HepG2 (cell line): ENCODE data around the gene MTRR.

Experiments
- ATAD3A ChIP-seq: sonication (generic); formaldehyde crosslinking; IDR thresholded peaks from 2 replicates; pipeline ENCODE4 v1.4.0; 2020; ENCODE audit warnings: missing genetic modification reagents
- CTCF ChIP-seq: sonication (generic); formaldehyde crosslinking; IDR thresholded peaks from 2 replicates; pipeline ENCODE4 v1.5.0; 2020; ENCODE audit warnings: mild to moderate bottlenecking, missing genetic modification reagents, moderate library complexity
- FOSL2 ChIP-seq: sonication (generic); formaldehyde crosslinking; IDR thresholded peaks from 2 replicates; pipeline ENCODE4 v1.4.0; 2020; ENCODE audit warnings: missing genetic modification reagents
- GTF2F1 ChIP-seq: fragments of 150-350 bp; IDR thresholded peaks from 2 replicates; pipeline ENCODE4 v1.6.1; 2014; ENCODE audit warnings: low read length
- MAFK ChIP-seq, 2 experiments: IDR thresholded peaks in 1 of 2; conservative IDR thresholded peaks in 1 of 2; 2 replicates each; pipeline ENCODE4 v1.6.1; 2011; ENCODE audit warnings: improper control_type of control experiment in 2 of 2, low read length in 2 of 2
- NCOA1 ChIP-seq: sonication (generic); formaldehyde crosslinking; IDR thresholded peaks from 2 replicates; pipeline ENCODE4 v1.9.0; 2021; ENCODE audit warnings: missing genetic modification reagents
- NRL ChIP-seq: sonication (generic); formaldehyde crosslinking; IDR thresholded peaks from 2 replicates; pipeline ENCODE4 v1.5.0; 2020; ENCODE audit warnings: missing genetic modification reagents, mild to moderate bottlenecking, moderate library complexity, borderline replicate concordance
- POLR2A ChIP-seq, 2 experiments: IDR thresholded peaks; 2 replicates each; pipeline ENCODE4 v1.6.1; 2011; ENCODE audit warnings: low read depth in 2 of 2, low read length in 2 of 2, mild to moderate bottlenecking in 1 of 2, moderate library complexity in 1 of 2; ENCODE audit not compliant: insufficient read depth in 1 of 2
- SIN3A ChIP-seq: IDR thresholded peaks from 2 replicates; pipeline ENCODE4 v1.6.1; 2011; ENCODE audit warnings: low read depth, mild to moderate bottlenecking, control low read depth, low read length, borderline replicate concordance
- SMC3 ChIP-seq: IDR thresholded peaks from 2 replicates; pipeline ENCODE4 v1.6.1; 2011; ENCODE audit warnings: low read length, improper control_type of control experiment
- ZFP91 ChIP-seq: sonication (generic); formaldehyde crosslinking; IDR thresholded peaks from 2 replicates; pipeline ENCODE4 v1.9.0; 2022; ENCODE audit warnings: missing genetic modification reagents, mild to moderate bottlenecking, borderline replicate concordance
- ZNF207 ChIP-seq: fragments of 450-650 bp; IDR thresholded peaks from 2 replicates; pipeline ENCODE4 v1.6.1; 2016; ENCODE audit warnings: antibody characterized with exemption, borderline replicate concordance
- TF ChIP-seq, protein P1 (sequence below): sonication (generic); formaldehyde crosslinking; IDR thresholded peaks from 2 replicates; pipeline ENCODE4 v1.4.0; 2020; ENCODE audit warnings: missing genetic modification reagents, low read depth, mild to moderate bottlenecking, borderline replicate concordance

GRCh38 chr5:7881091-7881490 lies 12.1 kb downstream of the MTRR start:
- no peak for TF ChIP-seq FOSL2
- TF ChIP-seq ZNF207 = no peak
- no peak for TF ChIP-seq MAFK (conservative IDR thresholded peaks at IDR 0.05 in 1 of 2, IDR thresholded peaks at IDR 0.05 in 1 of 2; ENCODE audit: low read length in 2 of 2)
- no peak for TF ChIP-seq CTCF (CRISPR knock-in tag)
- TF ChIP-seq SIN3A = no peak
- TF ChIP-seq, protein P1, sequence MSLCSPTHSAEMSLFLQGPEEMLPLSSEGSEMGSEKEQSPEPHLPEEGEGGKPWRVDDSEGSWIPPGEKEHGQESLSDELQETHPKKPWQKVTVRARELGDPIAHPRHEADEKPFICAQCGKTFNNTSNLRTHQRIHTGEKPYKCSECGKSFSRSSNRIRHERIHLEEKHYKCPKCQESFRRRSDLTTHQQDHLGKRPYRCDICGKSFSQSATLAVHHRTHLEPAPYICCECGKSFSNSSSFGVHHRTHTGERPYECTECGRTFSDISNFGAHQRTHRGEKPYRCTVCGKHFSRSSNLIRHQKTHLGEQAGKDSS (CRISPR knock-in tag) = no peak
- no peak for TF ChIP-seq GTF2F1
- no peak for TF ChIP-seq ATAD3A (CRISPR knock-in tag)
- TF ChIP-seq SMC3 = no peak
- no peak for TF ChIP-seq ZFP91 (CRISPR knock-in tag)
- TF ChIP-seq NRL (CRISPR knock-in tag) = no peak
- TF ChIP-seq POLR2A (IDR thresholded peaks at IDR 0.05; ENCODE audit: insufficient read depth in 1 of 2, low read depth in 2 of 2, low read length in 2 of 2) = no peak
- no peak for TF ChIP-seq NCOA1 (CRISPR knock-in tag)
